ENCODE results near the gene CCDC138.

The CCDC138 gene

GRCh38 chr2:108895188-108895587 is 108.6 kb downstream of the CCDC138 start:
- ATAC-seq = no peak
- TF ChIP-seq ARNTL (CRISPR knock-in tag; IDR thresholded peaks at IDR 0.05; ENCODE audit: borderline replicate concordance, low read depth) (no peak), TSHZ2 (CRISPR knock-in tag; IDR thresholded peaks at IDR 0.05) (no peak), ZFP30 (CRISPR knock-in tag; IDR thresholded peaks at IDR 0.05) (no peak), CREB5 (CRISPR knock-in tag; IDR thresholded peaks at IDR 0.05; ENCODE audit: low read depth) (no peak), CSDC2 (CRISPR knock-in tag; IDR thresholded peaks at IDR 0.05) (no peak), GLIS3 (CRISPR knock-in tag; IDR thresholded peaks at IDR 0.05) (no peak), ZNF8 (CRISPR knock-in tag; IDR thresholded peaks at IDR 0.05) (no peak), ISL1 (CRISPR knock-in tag; IDR thresholded peaks at IDR 0.05) (no peak), BACH2 (CRISPR knock-in tag; IDR thresholded peaks at IDR 0.05; ENCODE audit: borderline replicate concordance) (no peak), ZC3H10 (CRISPR knock-in tag; IDR thresholded peaks at IDR 0.05) (no peak), ZNF70 (CRISPR knock-in tag; IDR thresholded peaks at IDR 0.05) (no peak), ZNF565 (CRISPR knock-in tag; conservative IDR thresholded peaks at IDR 0.05; ENCODE audit: low read depth) (no peak), RARB (CRISPR knock-in tag; IDR thresholded peaks at IDR 0.05) (no peak), ESRRG (CRISPR knock-in tag; IDR thresholded peaks at IDR 0.05) (no peak), POU6F1 (CRISPR knock-in tag; IDR thresholded peaks at IDR 0.05; ENCODE audit: borderline replicate concordance, low read depth) (no peak)
- TF ChIP-seq, protein P1, sequence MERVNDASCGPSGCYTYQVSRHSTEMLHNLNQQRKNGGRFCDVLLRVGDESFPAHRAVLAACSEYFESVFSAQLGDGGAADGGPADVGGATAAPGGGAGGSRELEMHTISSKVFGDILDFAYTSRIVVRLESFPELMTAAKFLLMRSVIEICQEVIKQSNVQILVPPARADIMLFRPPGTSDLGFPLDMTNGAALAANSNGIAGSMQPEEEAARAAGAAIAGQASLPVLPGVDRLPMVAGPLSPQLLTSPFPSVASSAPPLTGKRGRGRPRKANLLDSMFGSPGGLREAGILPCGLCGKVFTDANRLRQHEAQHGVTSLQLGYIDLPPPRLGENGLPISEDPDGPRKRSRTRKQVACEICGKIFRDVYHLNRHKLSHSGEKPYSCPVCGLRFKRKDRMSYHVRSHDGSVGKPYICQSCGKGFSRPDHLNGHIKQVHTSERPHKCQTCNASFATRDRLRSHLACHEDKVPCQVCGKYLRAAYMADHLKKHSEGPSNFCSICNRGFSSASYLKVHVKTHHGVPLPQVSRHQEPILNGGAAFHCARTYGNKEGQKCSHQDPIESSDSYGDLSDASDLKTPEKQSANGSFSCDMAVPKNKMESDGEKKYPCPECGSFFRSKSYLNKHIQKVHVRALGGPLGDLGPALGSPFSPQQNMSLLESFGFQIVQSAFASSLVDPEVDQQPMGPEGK (CRISPR knock-in tag; IDR thresholded peaks at IDR 0.05; ENCODE audit: borderline replicate concordance) = no peak
- TF ChIP-seq, protein P2, sequence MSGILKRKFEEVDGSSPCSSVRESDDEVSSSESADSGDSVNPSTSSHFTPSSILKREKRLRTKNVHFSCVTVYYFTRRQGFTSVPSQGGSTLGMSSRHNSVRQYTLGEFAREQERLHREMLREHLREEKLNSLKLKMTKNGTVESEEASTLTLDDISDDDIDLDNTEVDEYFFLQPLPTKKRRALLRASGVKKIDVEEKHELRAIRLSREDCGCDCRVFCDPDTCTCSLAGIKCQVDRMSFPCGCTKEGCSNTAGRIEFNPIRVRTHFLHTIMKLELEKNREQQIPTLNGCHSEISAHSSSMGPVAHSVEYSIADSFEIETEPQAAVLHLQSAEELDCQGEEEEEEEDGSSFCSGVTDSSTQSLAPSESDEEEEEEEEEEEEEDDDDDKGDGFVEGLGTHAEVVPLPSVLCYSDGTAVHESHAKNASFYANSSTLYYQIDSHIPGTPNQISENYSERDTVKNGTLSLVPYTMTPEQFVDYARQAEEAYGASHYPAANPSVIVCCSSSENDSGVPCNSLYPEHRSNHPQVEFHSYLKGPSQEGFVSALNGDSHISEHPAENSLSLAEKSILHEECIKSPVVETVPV (CRISPR knock-in tag; IDR thresholded peaks at IDR 0.05) = no peak

DNA sequence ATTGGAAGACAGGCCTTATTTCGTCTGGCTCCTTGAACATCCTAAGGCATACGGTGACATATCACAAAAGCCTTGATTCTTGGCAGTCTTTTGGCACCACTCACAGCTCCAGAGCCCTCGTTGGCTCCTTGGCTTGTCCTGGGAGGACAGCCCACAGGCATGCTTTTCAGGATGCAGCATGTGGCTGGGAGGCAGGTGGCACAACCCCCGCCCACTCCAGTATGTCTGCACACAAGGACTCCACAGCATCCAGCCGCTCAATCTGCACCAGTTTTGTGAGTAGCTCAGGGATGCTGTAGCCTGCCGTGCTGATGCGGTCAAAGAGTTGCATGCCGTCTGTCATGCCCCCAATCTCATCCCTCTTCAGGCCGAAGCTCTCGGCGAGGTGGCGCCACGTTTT is 110.2 kb downstream of the CCDC138 start:
- no peak for ATAC-seq
- TF ChIP-seq GLIS3 (CRISPR knock-in tag; IDR thresholded peaks at IDR 0.05) (no peak), TSHZ2 (CRISPR knock-in tag; IDR thresholded peaks at IDR 0.05) (no peak), ZFP30 (CRISPR knock-in tag; IDR thresholded peaks at IDR 0.05) (no peak), POU6F1 (CRISPR knock-in tag; IDR thresholded peaks at IDR 0.05; ENCODE audit: borderline replicate concordance, low read depth) (no peak), ZNF8 (CRISPR knock-in tag; IDR thresholded peaks at IDR 0.05) (no peak), CREB5 (CRISPR knock-in tag; IDR thresholded peaks at IDR 0.05; ENCODE audit: low read depth) (no peak), ISL1 (CRISPR knock-in tag; IDR thresholded peaks at IDR 0.05) (no peak), CSDC2 (CRISPR knock-in tag; IDR thresholded peaks at IDR 0.05) (no peak), RARB (CRISPR knock-in tag; IDR thresholded peaks at IDR 0.05) (no peak), ARNTL (CRISPR knock-in tag; IDR thresholded peaks at IDR 0.05; ENCODE audit: borderline replicate concordance, low read depth) (no peak), ZFP3 (CRISPR knock-in tag; IDR thresholded peaks at IDR 0.05) (no peak), ZNF565 (CRISPR knock-in tag; conservative IDR thresholded peaks at IDR 0.05; ENCODE audit: low read depth) (no peak), TCF4 (CRISPR knock-in tag; IDR thresholded peaks at IDR 0.05; ENCODE audit: borderline replicate concordance) (no peak), BACH2 (CRISPR knock-in tag; IDR thresholded peaks at IDR 0.05; ENCODE audit: borderline replicate concordance) (no peak)
- TF ChIP-seq, protein P2 (CRISPR knock-in tag; IDR thresholded peaks at IDR 0.05) = no peak

Data from SK-N-SH treated with all-trans-retinoic acid at 6 μM for 48 hours (cell line).